MCF 10A (cell line): Measurements from ENCODE around the gene CREBBP. TPM values are rescaled to one million over a fixed set of nuclear protein-coding genes. Genes with fewer than 3 reads are reported as not detected.

Experiments used
- BruUV-seq: library from RNA; stranded (reverse); fragments of 400-500 nt; replicated peaks from 2 replicates; lab custom pipeline; 2021; lab: Mats Ljungman, UMichigan
- CTCF ChIA-PET: fragments of 300-600 bp; sonication (Branson Sonifier 250); formaldehyde crosslinking; extraction: SDS; loops from one replicate; lab custom pipeline; 2021; ENCODE audit warnings: antibody characterized with exemption, inconsistent platforms; lab: Yijun Ruan, JAX
- POLR2A ChIA-PET: fragments of 300-600, 350-650 bp; sonication (Branson Sonifier 250); formaldehyde crosslinking; extraction: SDS; loops from one replicate; lab custom pipeline; 2020; ENCODE audit warnings: antibody characterized with exemption, inconsistent platforms; lab: Yijun Ruan, JAX
- DNase-seq: peaks from one replicate; pipeline ENCODE4 v3.0.0-alpha.2; 2018; ENCODE audit not compliant: unreplicated experiment
- H3K27ac Mint-ChIP-seq: one replicate; pipeline ENCODE4 v1.8.0; 2022; ENCODE audit warnings: mild to moderate bottlenecking, low read depth, mixed read lengths; ENCODE audit not compliant: unreplicated experiment
- H3K27me3 Mint-ChIP-seq: one replicate; pipeline ENCODE4 v1.8.0; 2022; ENCODE audit warnings: mixed read lengths; ENCODE audit not compliant: insufficient read depth, unreplicated experiment
- H3K36me3 Mint-ChIP-seq: one replicate; pipeline ENCODE4 v1.8.0; 2022; ENCODE audit warnings: mild to moderate bottlenecking, moderate library complexity, mixed read lengths; ENCODE audit not compliant: insufficient read depth, unreplicated experiment
- H3K4me1 Mint-ChIP-seq: one replicate; pipeline ENCODE4 v1.8.0; 2022; ENCODE audit warnings: mixed read lengths; ENCODE audit not compliant: insufficient read depth, unreplicated experiment
- H3K4me3 Mint-ChIP-seq: one replicate; pipeline ENCODE4 v1.8.0; 2022; ENCODE audit warnings: mild to moderate bottlenecking, moderate library complexity, mixed read lengths; ENCODE audit not compliant: unreplicated experiment
- H3K9me3 Mint-ChIP-seq: one replicate; pipeline ENCODE4 v1.8.0; 2022; ENCODE audit warnings: mixed read lengths; ENCODE audit not compliant: unreplicated experiment
- intact Hi-C: fragments of 100-400 bp; cut with micrococcal nuclease; formaldehyde crosslinking; loops from 2 replicates; pipeline ENCODE4 v1.14.1; 2022
- total RNA-seq: library from RNA; stranded (reverse); gene quantifications from 2 replicates; pipeline ENCODE4 v1.2.3, GENCODE V29; 2022
- TF ChIP-seq, protein P1 (sequence below): fragments of 200-600 bp; IDR thresholded peaks from one replicate; pipeline ENCODE4 v1.8.0; 2022; ENCODE audit warnings: antibody characterized with exemption, mild to moderate bottlenecking; ENCODE audit not compliant: unreplicated experiment

The CREBBP gene
- total RNA-seq, 1 experiment from 2014 or later = 74.0 TPM

DNA sequence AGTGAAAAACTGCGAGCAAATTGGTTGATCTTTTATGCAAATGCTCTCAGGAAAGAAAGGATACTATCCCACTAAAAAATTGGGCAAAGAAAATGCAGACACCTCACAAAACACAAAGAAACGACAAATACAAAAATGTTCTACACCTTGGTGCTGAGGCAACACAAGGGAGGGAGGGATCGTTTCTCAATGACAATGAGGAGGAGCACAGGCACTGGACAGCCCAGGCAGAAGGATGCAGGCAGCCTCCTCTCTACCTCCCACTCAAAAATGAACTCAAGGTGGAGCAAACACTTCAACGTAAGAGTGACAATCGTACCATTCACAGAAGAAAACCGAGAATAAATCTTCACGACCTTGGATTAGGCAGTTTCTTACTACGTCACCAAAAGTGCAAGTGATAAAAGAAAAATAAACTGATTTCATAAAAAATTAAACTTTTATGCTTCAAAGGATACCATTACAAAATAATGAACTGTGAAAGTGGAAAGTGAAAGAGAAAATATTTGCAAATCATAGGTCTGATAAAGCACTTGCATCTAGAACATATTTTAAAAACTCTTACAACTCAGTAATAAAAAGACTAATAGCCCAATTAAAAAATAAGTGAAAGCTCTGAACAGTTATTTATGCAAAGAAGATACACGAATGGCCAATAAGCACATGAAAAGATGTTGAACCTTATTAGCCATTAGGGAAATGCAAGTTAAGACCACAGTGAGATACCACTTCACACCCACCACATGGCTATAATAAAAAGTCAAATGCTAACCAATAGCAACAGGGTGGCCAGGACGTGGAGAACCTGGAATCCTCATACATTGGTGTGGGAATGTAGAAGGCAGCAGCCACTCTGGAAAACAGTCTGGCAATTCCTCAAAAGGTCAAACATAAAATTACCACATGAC is 82.4 kb downstream of the CREBBP start:
- intact Hi-C loops = no loop called here
- TF ChIP-seq, protein P1, sequence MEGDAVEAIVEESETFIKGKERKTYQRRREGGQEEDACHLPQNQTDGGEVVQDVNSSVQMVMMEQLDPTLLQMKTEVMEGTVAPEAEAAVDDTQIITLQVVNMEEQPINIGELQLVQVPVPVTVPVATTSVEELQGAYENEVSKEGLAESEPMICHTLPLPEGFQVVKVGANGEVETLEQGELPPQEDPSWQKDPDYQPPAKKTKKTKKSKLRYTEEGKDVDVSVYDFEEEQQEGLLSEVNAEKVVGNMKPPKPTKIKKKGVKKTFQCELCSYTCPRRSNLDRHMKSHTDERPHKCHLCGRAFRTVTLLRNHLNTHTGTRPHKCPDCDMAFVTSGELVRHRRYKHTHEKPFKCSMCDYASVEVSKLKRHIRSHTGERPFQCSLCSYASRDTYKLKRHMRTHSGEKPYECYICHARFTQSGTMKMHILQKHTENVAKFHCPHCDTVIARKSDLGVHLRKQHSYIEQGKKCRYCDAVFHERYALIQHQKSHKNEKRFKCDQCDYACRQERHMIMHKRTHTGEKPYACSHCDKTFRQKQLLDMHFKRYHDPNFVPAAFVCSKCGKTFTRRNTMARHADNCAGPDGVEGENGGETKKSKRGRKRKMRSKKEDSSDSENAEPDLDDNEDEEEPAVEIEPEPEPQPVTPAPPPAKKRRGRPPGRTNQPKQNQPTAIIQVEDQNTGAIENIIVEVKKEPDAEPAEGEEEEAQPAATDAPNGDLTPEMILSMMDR = no peak
- Mint-ChIP-seq H3K4me1 (peaks cover 10% of the 10 kb centered on the region), H3K36me3 (peaks cover 13% of the 10 kb centered on the region), H3K4me3 (no peak overlapping the region), H3K27ac (no peak overlapping the region), H3K9me3 (no peaks in the 10 kb centered on the region), H3K27me3 (no peaks in the 10 kb centered on the region)
- ChIA-PET CTCF (no interaction called here), POLR2A (no interaction called here)
- no TSS peak for BruUV-seq
- no peak for DNase-seq

DNA sequence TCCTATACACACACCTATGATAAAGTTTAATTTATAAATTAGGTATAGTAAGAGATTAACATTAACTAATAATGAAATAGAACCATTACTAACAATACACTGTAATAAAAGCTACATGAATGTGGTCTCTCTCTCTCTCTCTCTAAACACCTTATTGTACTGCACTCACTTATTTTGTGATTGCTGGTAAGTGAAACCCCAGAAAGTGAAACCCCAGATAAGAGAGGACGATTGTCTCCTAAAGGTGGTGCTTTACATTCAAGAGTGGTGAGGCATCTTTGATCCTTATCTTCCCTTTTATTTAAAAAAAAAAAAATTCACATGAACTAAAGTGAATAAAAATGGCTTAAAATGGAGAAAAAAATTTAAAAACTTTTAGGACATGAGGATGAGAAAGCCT is 83.0 kb downstream of the CREBBP start:
- TF ChIP-seq, protein P1 = no peak
- Mint-ChIP-seq H3K27me3 (no peaks in the 10 kb centered on the region), H3K27ac (no peak overlapping the region), H3K9me3 (no peaks in the 10 kb centered on the region), H3K36me3 (peaks cover 14% of the 10 kb centered on the region), H3K4me1 (peaks cover 17% of the 10 kb centered on the region), H3K4me3 (no peak overlapping the region)
- ChIA-PET POLR2A (no interaction called here), CTCF (no interaction called here)
- intact Hi-C loops = no loop called here
- no TSS peak for BruUV-seq
- DNase-seq = no peak

DNA sequence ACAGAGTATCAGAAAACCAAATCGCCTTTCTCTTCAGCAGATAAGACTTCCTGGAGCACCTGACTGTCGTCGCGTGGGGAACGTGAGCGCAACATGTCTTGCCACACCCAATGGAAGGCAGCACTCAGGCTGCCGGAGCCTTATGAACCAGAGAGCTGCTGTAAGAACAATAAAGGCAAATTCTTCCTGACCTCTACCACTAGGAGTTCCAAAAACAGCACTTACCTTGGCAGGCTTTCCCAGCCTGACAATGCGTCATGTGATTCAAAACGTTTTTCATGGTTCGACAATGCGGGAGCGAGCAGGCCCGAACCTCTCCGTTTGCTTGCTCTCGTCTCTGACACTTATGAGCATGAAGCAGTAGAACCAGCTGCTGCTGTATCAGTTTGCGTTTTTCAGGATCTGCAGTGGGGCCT is 87.3 kb downstream of the CREBBP start:
- Mint-ChIP-seq H3K36me3 (peaks cover 48% of the 10 kb centered on the region), H3K4me1 (peaks cover 19% of the 10 kb centered on the region), H3K4me3 (no peak overlapping the region), H3K27ac (no peak overlapping the region), H3K27me3 (no peaks in the 10 kb centered on the region), H3K9me3 (no peaks in the 10 kb centered on the region)
- ChIA-PET POLR2A (no interaction called here), CTCF (no interaction called here)
- intact Hi-C loops = no loop called here
- no peak for DNase-seq
- TF ChIP-seq, protein P1 = no peak
- BruUV-seq = no TSS peak

DNA sequence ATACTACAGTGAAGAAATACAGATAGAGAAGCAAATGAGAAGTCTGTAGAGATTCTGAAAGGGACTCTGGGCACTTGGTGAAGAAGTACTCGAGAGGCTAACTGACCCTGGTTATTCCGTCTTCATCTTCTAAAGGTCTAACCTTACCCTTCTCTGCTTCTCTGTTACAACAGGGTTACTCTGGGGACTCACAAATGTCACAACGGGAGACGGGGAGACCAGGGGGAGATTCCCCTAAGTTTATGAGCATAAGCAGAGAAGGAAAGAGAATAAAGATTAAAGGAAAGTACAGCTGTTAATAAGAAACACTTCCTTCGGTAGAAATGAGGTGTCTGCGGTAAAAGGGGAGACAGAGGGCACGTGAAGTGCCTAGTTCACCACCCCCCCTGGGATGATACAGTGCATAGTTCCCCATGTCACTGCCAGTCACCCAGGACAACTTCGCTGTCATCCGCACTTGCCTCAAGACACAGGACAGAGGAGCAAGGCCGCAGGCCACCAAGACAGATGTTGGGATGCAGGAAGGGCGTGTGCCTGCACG is 88.0 kb downstream of the CREBBP start:
- Mint-ChIP-seq H3K36me3 (peaks cover 49% of the 10 kb centered on the region), H3K4me1 (peaks cover 12% of the 10 kb centered on the region), H3K27ac (no peak overlapping the region), H3K27me3 (no peaks in the 10 kb centered on the region), H3K9me3 (no peaks in the 10 kb centered on the region), H3K4me3 (no peak overlapping the region)
- BruUV-seq = no TSS peak
- TF ChIP-seq, protein P1 = no peak
- ChIA-PET CTCF (no interaction called here), POLR2A (no interaction called here)
- intact Hi-C loops = no loop called here
- no peak for DNase-seq
